GM21723 (cell line): ENCODE results near the gene CUX1.
"Not testable (repeated sequence)": the region's sequence is repeated elsewhere in the genome, so short reads cannot be mapped to it uniquely, and the experiment has no call there.

ENCODE experiments used
- ATAC-seq: cut with Tn5 transposase; IDR thresholded peaks from one replicate; pipeline ENCODE4 v1.9.1; 2021; ENCODE audit warnings: mild to moderate bottlenecking, moderate library complexity; ENCODE audit not compliant: unreplicated experiment

CUX1 gene

GRCh38 chr7:101822632-101823031, 5.2 kb downstream of the CUX1 start:
- ATAC-seq: not testable (repeated sequence)

DNA sequence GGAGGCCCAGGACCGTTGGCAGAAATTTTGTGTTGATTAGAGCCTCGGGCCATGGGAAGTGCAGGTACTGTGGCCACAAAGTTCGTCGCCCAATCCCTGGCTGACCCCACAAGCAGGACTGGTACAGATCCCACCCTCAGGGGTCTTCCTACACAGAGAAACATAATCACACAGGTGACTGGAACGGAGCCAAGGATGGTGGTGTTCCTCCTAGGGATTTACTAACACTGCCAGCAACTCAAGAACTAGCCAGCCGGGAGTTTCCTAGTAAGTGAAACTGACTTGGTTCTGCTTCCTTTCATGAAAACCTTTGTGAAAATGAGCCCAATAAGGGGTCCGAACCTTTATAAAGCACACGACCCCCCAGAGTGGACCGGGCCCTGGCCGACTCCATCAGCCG, 5.7 kb downstream of the CUX1 start:
- no peak for ATAC-seq

DNA sequence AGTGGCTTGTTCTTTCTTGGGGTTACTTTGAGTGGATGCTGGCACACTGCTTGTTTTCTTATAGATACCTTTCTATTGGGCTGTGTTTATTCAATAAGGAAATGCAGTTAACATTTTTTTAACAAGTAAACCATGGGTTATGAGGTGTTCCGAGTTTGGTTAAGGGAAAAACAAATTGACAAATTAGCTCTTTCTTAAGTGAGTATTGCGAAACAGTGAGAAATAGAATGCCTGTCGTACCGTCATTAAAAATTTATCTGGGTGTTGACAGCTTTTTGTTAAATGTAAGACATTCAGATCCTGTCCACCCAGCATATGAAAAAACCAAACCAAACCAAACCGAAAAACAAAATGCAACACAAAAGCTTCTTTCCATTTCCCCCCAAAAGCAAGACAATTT, 6.2 kb downstream of the CUX1 start:
- no peak for ATAC-seq

DNA sequence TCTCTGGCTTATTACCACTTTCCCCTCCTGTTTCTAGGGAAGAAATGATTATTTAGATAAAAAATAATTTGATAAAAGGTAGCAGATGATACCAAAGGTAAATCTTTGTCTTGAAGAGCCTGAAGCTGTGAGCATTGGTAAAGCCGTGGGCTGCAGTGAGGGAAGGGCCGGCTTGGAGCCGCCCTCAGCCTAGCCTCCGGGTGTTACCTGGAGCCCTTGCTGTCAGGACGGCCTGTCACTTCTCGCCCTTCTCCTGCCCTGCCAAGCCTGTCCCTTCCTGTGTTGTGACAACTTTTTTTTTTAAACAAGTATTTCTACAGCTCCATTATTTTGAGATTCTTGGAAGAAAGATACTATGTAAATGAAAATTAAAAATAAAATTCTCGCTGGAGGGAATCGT, 7.0 kb downstream of the CUX1 start:
- ATAC-seq: no peak

- ATAC-seq: no peak
These were observed 8.8 kb downstream of the CUX1 start for GRCh38 chr7:101826081-101826835.

GRCh38 chr7:101828301-101829020, 11.0 kb downstream of the CUX1 start:
- no peak for ATAC-seq

GRCh38 chr7:101829374-101829773, 11.9 kb downstream of the CUX1 start:
- ATAC-seq: no peak

GRCh38 chr7:101829821-101830220, 12.4 kb downstream of the CUX1 start:
- ATAC-seq: no peak

DNA sequence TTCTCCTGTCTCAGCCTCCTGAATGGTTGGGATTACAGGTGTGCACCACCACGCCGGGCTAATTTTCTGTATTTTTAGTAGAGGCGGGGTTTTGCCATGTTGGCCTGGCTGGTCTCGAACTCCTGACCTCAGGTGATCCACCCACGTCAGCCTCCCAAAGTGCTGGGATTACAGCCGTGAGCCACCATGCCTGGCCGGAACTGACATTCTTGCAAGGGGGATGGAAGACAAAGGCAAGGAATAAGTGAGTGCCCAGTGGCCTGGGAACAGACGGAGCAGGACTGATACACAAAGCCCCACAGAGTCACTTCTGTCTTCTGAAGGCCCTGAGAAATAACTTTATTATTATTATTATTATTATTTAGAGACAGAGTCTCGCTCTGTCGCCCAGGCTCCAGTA, 14.0 kb downstream of the CUX1 start:
- not testable (repeated sequence) for ATAC-seq

DNA sequence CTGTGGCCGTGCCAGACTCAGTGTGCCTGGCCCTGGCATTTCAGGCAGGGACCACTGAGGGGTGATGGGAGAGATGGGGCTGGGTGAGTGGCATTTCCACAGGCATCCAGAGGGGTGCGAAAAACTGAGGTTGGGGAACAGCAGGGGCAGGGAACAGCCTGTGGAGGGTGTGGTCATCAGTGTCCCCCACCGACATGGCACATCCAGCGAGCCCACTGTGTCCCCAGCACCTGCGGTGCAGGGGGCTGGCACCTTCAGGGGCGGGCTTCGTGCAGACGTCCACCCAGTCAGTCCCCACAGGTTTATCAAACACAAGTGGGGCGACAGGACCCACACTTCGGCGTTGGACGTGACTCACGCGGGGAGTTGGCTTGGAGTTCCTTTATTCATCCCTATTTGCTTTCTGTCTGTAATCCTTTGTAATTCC, 14.8 kb downstream of the CUX1 start:
- no peak for ATAC-seq

DNA sequence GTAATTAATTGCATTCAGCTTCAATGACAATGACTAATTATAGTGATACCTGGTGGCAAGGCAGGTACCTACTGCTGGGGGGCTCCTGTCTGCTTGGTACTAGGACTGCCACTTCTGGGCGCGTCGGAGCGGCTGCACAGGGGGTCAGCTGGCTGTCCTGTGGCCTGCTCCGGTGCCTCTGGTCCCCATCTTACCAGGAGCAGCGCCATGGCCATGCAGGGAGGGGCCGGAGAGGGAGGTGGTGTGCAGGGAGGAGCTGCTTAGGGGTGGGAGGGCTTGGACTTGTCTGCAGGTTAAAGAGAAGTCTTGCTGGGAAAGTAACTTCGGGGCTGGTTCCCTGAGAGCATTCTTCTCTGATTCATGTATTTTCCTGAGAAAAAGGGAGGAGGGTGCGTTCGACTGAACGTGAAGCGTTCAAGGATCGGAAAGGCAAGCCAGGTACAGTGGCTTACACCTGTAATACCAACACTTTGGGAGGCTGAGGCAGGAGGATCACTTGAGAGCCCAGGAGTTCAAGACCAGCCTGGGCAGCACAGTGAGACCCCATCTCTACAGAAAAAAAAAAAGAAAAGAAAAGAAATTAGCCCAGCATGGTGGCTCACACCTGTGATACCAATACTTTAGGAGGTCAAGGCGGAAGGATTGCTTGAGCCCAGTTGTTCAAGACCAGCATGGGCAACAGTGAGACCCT, 15.4 kb downstream of the CUX1 start:
- no peak for ATAC-seq

DNA sequence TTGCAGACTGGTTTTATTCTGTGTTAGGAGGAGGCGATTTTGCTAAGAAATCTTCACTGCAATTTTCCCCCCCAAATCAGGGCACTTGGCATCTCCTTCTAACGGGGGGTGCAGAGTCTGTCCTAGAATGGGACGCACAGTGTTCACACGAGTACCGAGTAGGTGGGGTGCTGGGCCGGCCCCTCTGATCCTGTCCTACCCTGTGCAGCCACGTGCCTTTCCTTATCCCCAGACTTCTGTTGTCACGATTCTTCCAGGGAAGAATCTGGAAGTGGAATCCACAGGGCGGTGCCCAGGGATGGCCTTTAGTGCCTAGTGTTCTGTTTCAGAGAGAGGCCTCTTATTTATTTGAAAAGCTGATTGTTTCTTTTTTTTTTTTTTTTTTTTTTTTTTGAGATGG, 16.4 kb downstream of the CUX1 start:
- no peak for ATAC-seq

GRCh38 chr7:101835136-101835535, 17.7 kb downstream of the CUX1 start:
- no peak for ATAC-seq

- ATAC-seq: not testable (repeated sequence)
These were observed 20.0 kb downstream of the CUX1 start for GRCh38 chr7:101837433-101837832.

GRCh38 chr7:101838837-101839483, 21.5 kb downstream of the CUX1 start:
- no peak for ATAC-seq

DNA sequence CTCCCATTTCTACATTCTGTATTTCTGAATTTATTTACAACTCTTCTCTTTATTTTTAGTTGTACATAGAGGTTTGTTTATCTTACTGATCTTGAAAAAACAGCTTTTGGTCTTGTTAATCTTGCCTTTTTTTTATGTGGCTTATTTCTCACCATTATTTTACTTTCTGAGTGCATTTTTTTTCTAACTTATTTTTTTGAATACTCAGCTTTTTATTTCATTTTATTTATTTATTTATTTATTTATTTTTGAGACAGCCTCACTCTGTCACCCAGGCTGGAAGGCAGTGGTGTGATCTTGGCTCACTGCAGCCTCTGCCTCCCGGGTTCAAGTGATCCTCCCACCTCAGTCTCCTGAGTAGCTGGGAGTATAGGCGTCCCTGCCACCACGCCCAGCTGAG, 23.9 kb downstream of the CUX1 start:
- ATAC-seq: no peak

GRCh38 chr7:101843293-101844271, 26.2 kb downstream of the CUX1 start:
- no peak for ATAC-seq

DNA sequence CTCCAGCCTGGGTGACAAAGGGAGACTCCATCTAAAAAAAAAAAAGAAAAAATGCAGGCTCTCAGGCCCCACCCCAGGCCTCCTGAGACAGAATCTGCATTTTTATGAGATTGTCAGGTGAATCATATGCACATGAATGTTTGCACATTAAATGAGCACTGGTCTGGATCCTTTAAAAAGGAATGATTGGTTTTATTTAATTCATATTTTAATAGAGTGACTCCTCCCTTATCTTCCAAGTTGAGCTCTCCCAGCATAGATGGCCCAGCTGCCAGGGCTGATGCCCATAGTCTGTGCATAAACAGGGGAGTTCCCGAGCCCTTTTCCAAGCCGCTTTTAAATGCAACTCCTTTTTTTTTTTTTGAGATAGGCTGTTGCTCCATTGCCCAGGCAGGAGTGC, 28.5 kb downstream of the CUX1 start:
- ATAC-seq: no peak

DNA sequence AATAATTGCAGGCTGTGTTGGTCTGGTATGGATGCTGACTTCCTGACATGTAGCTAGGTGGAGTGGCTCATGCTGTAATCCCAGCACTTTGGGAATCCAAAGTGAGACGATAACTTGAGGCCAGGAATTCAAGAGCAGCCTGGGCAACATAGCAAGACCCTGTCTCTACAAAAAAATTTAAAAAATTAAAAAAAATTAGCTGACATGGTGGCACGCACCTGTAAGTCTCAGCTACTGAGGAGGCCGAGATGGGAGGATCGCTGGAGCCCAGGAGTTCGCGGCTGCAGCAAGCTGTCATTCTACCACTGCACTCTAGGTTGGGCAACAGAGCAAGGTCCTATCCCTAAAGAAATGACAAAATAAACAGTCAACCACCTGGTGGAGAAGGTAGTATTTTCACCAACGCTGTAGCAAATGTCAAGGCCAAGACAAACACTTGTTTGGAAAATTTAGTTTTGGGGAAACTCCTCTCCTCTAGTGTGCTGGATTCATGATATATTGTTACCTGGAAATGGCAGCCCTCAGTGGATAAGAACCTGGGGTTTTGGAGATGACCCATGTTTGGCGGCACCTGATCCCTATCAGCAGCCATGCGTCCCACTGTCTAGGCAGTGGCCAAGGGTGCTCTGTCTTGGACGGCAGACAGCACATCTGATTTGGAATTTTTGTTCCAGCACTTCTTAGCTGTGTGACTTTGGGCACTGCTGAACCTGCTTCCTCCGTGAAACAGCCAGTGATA, 29.5 kb downstream of the CUX1 start:
- ATAC-seq: no peak
